ENCODE measurements around the gene RNF207.

DNA sequence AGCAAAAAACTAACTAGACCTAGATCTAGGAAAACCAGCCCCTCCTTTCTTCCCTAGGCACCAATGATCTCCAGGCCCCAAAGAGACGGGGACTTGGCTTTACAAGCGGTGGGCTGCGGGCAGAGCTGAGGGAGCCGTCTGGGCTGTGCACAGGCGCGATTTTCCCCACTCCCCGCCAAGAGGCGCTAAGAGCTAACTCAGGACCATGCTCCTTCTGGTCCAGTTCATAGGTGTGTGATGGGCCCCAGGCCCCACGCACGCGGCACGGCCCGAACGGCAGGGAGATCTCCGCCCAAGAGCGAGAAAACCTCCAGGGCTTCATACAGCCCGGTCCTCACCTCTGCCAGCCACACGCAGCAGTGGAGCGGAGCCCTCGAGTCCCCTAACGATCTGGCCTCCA is 62.5 kb downstream of the RNF207 start:
- TF ChIP-seq, protein P1, sequence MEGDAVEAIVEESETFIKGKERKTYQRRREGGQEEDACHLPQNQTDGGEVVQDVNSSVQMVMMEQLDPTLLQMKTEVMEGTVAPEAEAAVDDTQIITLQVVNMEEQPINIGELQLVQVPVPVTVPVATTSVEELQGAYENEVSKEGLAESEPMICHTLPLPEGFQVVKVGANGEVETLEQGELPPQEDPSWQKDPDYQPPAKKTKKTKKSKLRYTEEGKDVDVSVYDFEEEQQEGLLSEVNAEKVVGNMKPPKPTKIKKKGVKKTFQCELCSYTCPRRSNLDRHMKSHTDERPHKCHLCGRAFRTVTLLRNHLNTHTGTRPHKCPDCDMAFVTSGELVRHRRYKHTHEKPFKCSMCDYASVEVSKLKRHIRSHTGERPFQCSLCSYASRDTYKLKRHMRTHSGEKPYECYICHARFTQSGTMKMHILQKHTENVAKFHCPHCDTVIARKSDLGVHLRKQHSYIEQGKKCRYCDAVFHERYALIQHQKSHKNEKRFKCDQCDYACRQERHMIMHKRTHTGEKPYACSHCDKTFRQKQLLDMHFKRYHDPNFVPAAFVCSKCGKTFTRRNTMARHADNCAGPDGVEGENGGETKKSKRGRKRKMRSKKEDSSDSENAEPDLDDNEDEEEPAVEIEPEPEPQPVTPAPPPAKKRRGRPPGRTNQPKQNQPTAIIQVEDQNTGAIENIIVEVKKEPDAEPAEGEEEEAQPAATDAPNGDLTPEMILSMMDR (IDR thresholded peaks at IDR 0.05) = no peak
- TF ChIP-seq POLR2A (IDR thresholded peaks at IDR 0.05) = no peak

All from thyroid gland (tissue), 4 donors.